GM13976 (cell line): ENCODE results near the gene OCEL1.

Experiments used
- DNase-seq: peaks from one replicate; pipeline ENCODE4 v3.0.0; 2012; ENCODE audit warnings: low spot score
- CTCF ChIP-seq: IDR thresholded peaks from 2 replicates; pipeline ENCODE4 v1.5.1; 2012; ENCODE audit warnings: borderline replicate concordance, mild to moderate bottlenecking; ENCODE audit not compliant: insufficient read depth; ENCODE audit errors: extremely low read depth, missing control alignments, control extremely low read depth
- in situ Hi-C: fragments of 300-500 bp; cut with MboI; formaldehyde crosslinking; loops from one replicate; pipeline ENCODE4 v1.12.0; 2022; ENCODE audit warnings: low sequenced_read_pairs, mixed read lengths, inconsistent platforms; ENCODE audit not compliant: unreplicated experiment

Gene OCEL1

GRCh38 chr19:17200408-17201079 lies 25.5 kb upstream of the OCEL1 start:
- no peak for DNase-seq
- in situ Hi-C loops: no loop called here
- no peak for TF ChIP-seq CTCF

GRCh38 chr19:17202249-17202648 lies 23.8 kb upstream of the OCEL1 start:
- no peak for TF ChIP-seq CTCF
- in situ Hi-C loops: no loop called here
- no peak for DNase-seq

- in situ Hi-C loops: no loop called here
- TF ChIP-seq CTCF: no peak
- no peak for DNase-seq
These were observed 23.3 kb upstream of the OCEL1 start for GRCh38 chr19:17202713-17203112.

- DNase-seq: peak; percentile 66
- in situ Hi-C loops: no loop called here
- peak; percentile 53 for TF ChIP-seq CTCF
These were observed 20.5 kb upstream of the OCEL1 start for GRCh38 chr19:17205237-17206140.

- in situ Hi-C loops: no loop called here
- TF ChIP-seq CTCF: no peak
- no peak for DNase-seq
These were observed 19.1 kb upstream of the OCEL1 start for GRCh38 chr19:17206736-17207581.
